IMR-90 (cell line): ENCODE results near the gene LRRC34. TPM values are rescaled to one million over a fixed set of nuclear protein-coding genes. Genes with fewer than 3 reads are reported as not detected.

ENCODE experiments used
- MAZ ChIP-seq: IDR thresholded peaks from 2 replicates; pipeline ENCODE4 v1.6.1; 2012; ENCODE audit warnings: low read depth, mild to moderate bottlenecking, low read length, improper control_type of control experiment, moderate library complexity, borderline replicate concordance
- polyA plus RNA-seq, 3 experiments: library from polyadenylated mRNA; depleted of rRNA; stranded (reverse); fragments of >200 nt; gene quantifications; 2 replicates each; pipeline ENCODE4 v1.2.3, GENCODE V29; 2012; ENCODE audit warnings: low replicate concordance in 1 of 3
- total RNA-seq: library from RNA; depleted of rRNA; stranded (reverse); fragments of >200 nt; gene quantifications from 2 replicates; pipeline ENCODE4 v1.2.3, GENCODE V29; 2012; rRNA removed

The LRRC34 gene
- total and polyA plus RNA-seq, 2 of the 4 experiments (the other 2 are of a cell fraction) = 0.90 to 0.91 TPM

DNA sequence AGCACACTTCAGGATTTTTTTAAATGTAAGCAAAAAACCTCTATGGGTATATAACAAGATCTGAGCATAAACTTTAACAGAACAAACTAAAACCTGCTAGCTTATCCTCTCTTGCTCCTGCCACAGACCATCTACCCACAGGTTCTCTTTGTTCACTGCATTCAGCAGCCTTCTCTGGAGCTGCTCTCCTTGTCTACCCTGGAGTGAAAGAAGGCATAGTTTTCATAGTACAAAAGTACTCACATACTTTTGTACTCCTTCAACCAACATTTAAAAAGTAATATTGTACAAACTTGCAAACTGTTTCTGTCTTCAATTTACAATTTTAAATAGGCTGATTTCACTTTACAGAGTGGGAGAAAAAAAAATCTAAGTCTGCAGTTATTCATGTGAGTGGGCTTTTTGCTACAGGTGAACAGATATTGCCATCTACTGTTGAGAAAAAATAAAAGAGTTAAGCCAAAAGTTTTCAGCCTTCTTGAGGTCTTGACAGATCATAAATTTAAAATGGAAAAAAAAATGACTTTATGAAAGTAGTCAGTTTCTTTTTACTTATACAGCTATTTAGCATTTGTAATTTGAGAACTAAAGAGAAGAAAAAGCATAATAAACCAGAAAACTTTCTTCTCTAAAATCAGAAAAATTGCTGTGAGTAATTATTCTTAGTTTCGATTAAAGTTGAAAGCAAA, 68.2 kb downstream of the LRRC34 start (continued):
- no peak for TF ChIP-seq MAZ

Other genes with a start within 250 kb of the LRRC34 start
- gene MECOM, start 149.2 kb downstream of the LRRC34 start, total RNA-seq = 25.8 and 29.0 TPM in 2 replicates
- gene MECOM, start 149.2 kb downstream of the LRRC34 start, polyA plus RNA-seq (2012; rRNA removed) = 7.1 and 7.8 TPM in 2 replicates
- 17.8 and 57.0 TPM in 2 replicates for gene TERC, start 47.8 kb downstream of the LRRC34 start, total RNA-seq
- gene TERC, start 47.8 kb downstream of the LRRC34 start, polyA plus RNA-seq (2012; rRNA removed) = not detected in 2 replicates
- 2.5 TPM in 2 replicates for gene ACTRT3, start 43.3 kb downstream of the LRRC34 start, total RNA-seq
- 0.97 and 1.1 TPM in 2 replicates for gene ACTRT3, start 43.3 kb downstream of the LRRC34 start, polyA plus RNA-seq (2012; rRNA removed)
- gene MYNN, start 39.5 kb downstream of the LRRC34 start, total RNA-seq = 26.9 and 33.1 TPM in 2 replicates
- gene MYNN, start 39.5 kb downstream of the LRRC34 start, polyA plus RNA-seq (2012; rRNA removed) = 10.2 and 11.8 TPM in 2 replicates
- not detected in 2 replicates for gene LRRIQ4, start within 50 bp of the LRRC34 start, total RNA-seq
- not detected in 2 replicates for gene LRRIQ4, start within 50 bp of the LRRC34 start, polyA plus RNA-seq (2012; rRNA removed)
- not detected in 2 replicates for gene LRRC31, start 57.0 kb upstream of the LRRC34 start, total RNA-seq
- gene LRRC31, start 57.0 kb upstream of the LRRC34 start, polyA plus RNA-seq (2012; rRNA removed) = not detected in 2 replicates
- not detected in 2 replicates for gene SAMD7, start 98.7 kb upstream of the LRRC34 start, total RNA-seq
- not detected in 2 replicates for gene SAMD7, start 98.7 kb upstream of the LRRC34 start, polyA plus RNA-seq (2012; rRNA removed)
- 33.2 and 52.2 TPM in 2 replicates for gene SEC62, start 153.9 kb upstream of the LRRC34 start, total RNA-seq
- 33.3 and 36.6 TPM in 2 replicates for gene SEC62, start 153.9 kb upstream of the LRRC34 start, polyA plus RNA-seq (2012; rRNA removed)
- gene GPR160, start 225.1 kb upstream of the LRRC34 start, total RNA-seq = 0.18 and 0.28 TPM in 2 replicates
- gene GPR160, start 225.1 kb upstream of the LRRC34 start, polyA plus RNA-seq (2012; rRNA removed) = 0.09 TPM in 2 replicates